Measurements from ENCODE around the gene PRKG1. TPM values are rescaled to one million over a fixed set of nuclear protein-coding genes. Genes with fewer than 3 reads are reported as not detected.

Gene PRKG1
- total and polyA plus RNA-seq, 2 donors from 2014 or later: 3.6 to 14.8 TPM

- FAIRE-seq (no peak), DNase-seq (peak in 3 of 5 donors; percentile 10 to 45 (median 27))
- Histone ChIP-seq H3K27me3 (ENCODE audit: control insufficient read depth, insufficient read depth, low read length) (no peaks in the 10 kb centered on the region), H3K4me1 (ENCODE audit: control insufficient read depth in 2 of 3, insufficient read depth in 2 of 3, low read depth in 1 of 3, low read length in 3 of 3) (peaks cover 0 to 3% (median 0%) of the 10 kb centered on the region in 3 donors), H3K9me3 (ENCODE audit: control insufficient read depth in 2 of 3, insufficient read depth in 1 of 3, low read length in 3 of 3) (no peaks in the 10 kb centered on the region), H3K9ac (ENCODE audit: low read length in 3 of 3) (no peak overlapping the region), H3K4me3 (ENCODE audit: low read length in 3 of 3) (no peak overlapping the region), H3K36me3 (ENCODE audit: control insufficient read depth in 2 of 3, insufficient read depth in 3 of 3, low read length in 3 of 3) (no peaks in the 10 kb centered on the region), H3K27ac (ENCODE audit: low read depth in 2 of 2, low read length in 2 of 2) (no peak overlapping the region)
- TF ChIP-seq CTCF (IDR thresholded peaks at IDR 0.05; ENCODE audit: borderline replicate concordance, extremely low read depth, insufficient read depth): no peak
- intact Hi-C loops (cut with DNase I): no loop called here
Observed at GRCh38 chr10:51425431-51425830, 351.1 kb downstream of the PRKG1 start.

DNA sequence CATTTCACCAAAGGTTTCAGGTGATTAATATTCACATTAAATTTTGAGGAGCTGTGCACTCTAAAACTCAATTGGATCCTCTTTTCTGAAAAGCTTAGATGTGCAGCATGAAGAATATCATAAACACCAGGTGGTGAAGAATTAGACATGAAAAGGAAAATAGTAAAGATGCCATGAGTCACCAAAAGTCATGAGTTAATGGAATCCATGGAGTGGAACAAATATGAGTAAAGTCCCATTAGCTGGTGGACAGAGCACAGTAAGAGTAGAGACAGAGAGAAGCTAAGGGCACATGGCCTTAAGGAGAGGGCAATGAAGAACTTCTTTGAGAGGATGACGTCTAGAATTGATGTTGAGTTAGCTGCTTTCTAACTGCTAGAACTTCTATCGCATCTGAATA is 353.5 kb downstream of the PRKG1 start:
- Histone ChIP-seq H3K36me3 (ENCODE audit: control insufficient read depth in 2 of 3, insufficient read depth in 3 of 3, low read length in 3 of 3) (no peaks in the 10 kb centered on the region), H3K4me3 (ENCODE audit: low read length in 3 of 3) (no peak overlapping the region), H3K4me1 (ENCODE audit: control insufficient read depth in 2 of 3, insufficient read depth in 2 of 3, low read depth in 1 of 3, low read length in 3 of 3) (no peaks in the 10 kb centered on the region), H3K9ac (ENCODE audit: low read length in 3 of 3) (no peak overlapping the region), H3K9me3 (ENCODE audit: control insufficient read depth in 2 of 3, insufficient read depth in 1 of 3, low read length in 3 of 3) (no peaks in the 10 kb centered on the region), H3K27me3 (ENCODE audit: control insufficient read depth, insufficient read depth, low read length) (no peaks in the 10 kb centered on the region), H3K27ac (ENCODE audit: low read depth in 2 of 2, low read length in 2 of 2) (no peak overlapping the region)
- DNase-seq (no peak), FAIRE-seq (no peak)
- TF ChIP-seq CTCF (IDR thresholded peaks at IDR 0.05; ENCODE audit: borderline replicate concordance, extremely low read depth, insufficient read depth): no peak
- intact Hi-C loops (cut with DNase I): no loop called here

GRCh38 chr10:51430506-51430905 is 356.2 kb downstream of the PRKG1 start:
- Histone ChIP-seq H3K27ac (ENCODE audit: low read depth in 2 of 2, low read length in 2 of 2) (no peak overlapping the region), H3K27me3 (ENCODE audit: control insufficient read depth, insufficient read depth, low read length) (no peaks in the 10 kb centered on the region), H3K4me1 (ENCODE audit: control insufficient read depth in 2 of 3, insufficient read depth in 2 of 3, low read depth in 1 of 3, low read length in 3 of 3) (no peaks in the 10 kb centered on the region), H3K9ac (ENCODE audit: low read length in 3 of 3) (no peak overlapping the region), H3K4me3 (ENCODE audit: low read length in 3 of 3) (no peak overlapping the region), H3K36me3 (ENCODE audit: control insufficient read depth in 2 of 3, insufficient read depth in 3 of 3, low read length in 3 of 3) (no peaks in the 10 kb centered on the region), H3K9me3 (ENCODE audit: control insufficient read depth in 2 of 3, insufficient read depth in 1 of 3, low read length in 3 of 3) (no peaks in the 10 kb centered on the region)
- FAIRE-seq: no peak
- TF ChIP-seq CTCF (IDR thresholded peaks at IDR 0.05; ENCODE audit: borderline replicate concordance, extremely low read depth, insufficient read depth): no peak
- intact Hi-C loops (cut with DNase I): no loop called here
- DNase-seq: no peak

DNA sequence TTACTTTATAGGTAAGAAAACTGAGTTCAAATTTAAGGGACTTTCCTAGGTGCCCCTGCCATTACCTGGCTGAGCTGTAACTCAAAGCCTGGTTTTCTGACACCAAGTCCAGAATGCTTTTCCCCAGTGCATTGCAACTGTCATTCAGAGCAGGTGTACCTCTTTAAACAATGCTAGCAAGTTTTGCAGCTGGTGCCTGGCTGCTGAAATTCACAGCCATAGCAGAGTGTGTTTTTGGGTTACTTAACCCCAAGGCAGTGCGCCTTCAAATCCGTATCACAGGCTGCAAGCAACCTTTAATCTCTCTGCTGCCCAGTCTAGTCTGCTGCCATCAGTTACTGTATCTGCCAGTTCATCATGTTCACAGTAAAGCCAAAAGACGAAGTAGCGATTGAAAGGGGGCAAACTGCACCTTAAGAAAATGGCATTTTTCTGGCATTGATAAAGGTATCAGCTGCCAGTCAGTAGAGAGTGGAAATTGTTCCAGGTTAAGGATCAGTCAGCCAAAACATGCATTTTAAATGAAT is 359.7 kb downstream of the PRKG1 start:
- TF ChIP-seq CTCF (IDR thresholded peaks at IDR 0.05; ENCODE audit: borderline replicate concordance, extremely low read depth, insufficient read depth): no peak
- Histone ChIP-seq H3K9ac (ENCODE audit: low read length in 3 of 3) (no peak overlapping the region), H3K27me3 (ENCODE audit: control insufficient read depth, insufficient read depth, low read length) (no peaks in the 10 kb centered on the region), H3K36me3 (ENCODE audit: control insufficient read depth in 2 of 3, insufficient read depth in 3 of 3, low read length in 3 of 3) (no peaks in the 10 kb centered on the region), H3K4me3 (ENCODE audit: low read length in 3 of 3) (no peak overlapping the region), H3K27ac (ENCODE audit: low read depth in 2 of 2, low read length in 2 of 2) (no peak overlapping the region), H3K9me3 (ENCODE audit: control insufficient read depth in 2 of 3, insufficient read depth in 1 of 3, low read length in 3 of 3) (no peaks in the 10 kb centered on the region), H3K4me1 (ENCODE audit: control insufficient read depth in 2 of 3, insufficient read depth in 2 of 3, low read depth in 1 of 3, low read length in 3 of 3) (no peaks in the 10 kb centered on the region)
- DNase-seq: peak in 1 of 5 donors; percentile 4
- intact Hi-C loops (cut with DNase I): no loop called here
- no peak for FAIRE-seq
